Posterior vena cava (tissue), 2 donors: ENCODE measurements around the gene UBXN11. TPM values are rescaled to one million over a fixed set of nuclear protein-coding genes. Genes with fewer than 3 reads are reported as not detected.
"Not testable (repeated sequence)": the region's sequence is repeated elsewhere in the genome, so short reads cannot be mapped to it uniquely, and the experiment has no call there.

Experiments used
- DNase-seq: peaks from one replicate; pipeline ENCODE4 v3.0.0-alpha.2; 2020; ENCODE audit warnings: low spot score
- intact Hi-C, 2 donors: fragments of 100-400 bp; cut with DNase I; formaldehyde crosslinking; loops; one replicate each; pipeline versions ENCODE4 v1.14.1 to v1.14.2; 2022 to 2023
- total RNA-seq, 2 donors: library from RNA; stranded (reverse); fragmentation: NEBNext Ultra II Directional; extraction: Animal tissue kit (Norgen Biotek cat#: 25700); gene quantifications; one replicate each; pipeline ENCODE4 v1.2.1, GENCODE V29; 2021
- donor health status: DM: yes; HTN: yes; CAD: no.
- donor health status: DM: yes; HTN: yes; CAD: no.

Gene UBXN11
- total RNA-seq, 2 donors from 2014 or later: 12.2 to 17.1 TPM

- intact Hi-C loops: no loop called here
- DNase-seq: no peak
These were observed 9.7 kb upstream of the UBXN11 start for GRCh38 chr1:26315874-26316850.

- intact Hi-C loops: no loop called here
- no peak for DNase-seq
These were observed 8.1 kb upstream of the UBXN11 start for GRCh38 chr1:26314501-26314900.

DNA sequence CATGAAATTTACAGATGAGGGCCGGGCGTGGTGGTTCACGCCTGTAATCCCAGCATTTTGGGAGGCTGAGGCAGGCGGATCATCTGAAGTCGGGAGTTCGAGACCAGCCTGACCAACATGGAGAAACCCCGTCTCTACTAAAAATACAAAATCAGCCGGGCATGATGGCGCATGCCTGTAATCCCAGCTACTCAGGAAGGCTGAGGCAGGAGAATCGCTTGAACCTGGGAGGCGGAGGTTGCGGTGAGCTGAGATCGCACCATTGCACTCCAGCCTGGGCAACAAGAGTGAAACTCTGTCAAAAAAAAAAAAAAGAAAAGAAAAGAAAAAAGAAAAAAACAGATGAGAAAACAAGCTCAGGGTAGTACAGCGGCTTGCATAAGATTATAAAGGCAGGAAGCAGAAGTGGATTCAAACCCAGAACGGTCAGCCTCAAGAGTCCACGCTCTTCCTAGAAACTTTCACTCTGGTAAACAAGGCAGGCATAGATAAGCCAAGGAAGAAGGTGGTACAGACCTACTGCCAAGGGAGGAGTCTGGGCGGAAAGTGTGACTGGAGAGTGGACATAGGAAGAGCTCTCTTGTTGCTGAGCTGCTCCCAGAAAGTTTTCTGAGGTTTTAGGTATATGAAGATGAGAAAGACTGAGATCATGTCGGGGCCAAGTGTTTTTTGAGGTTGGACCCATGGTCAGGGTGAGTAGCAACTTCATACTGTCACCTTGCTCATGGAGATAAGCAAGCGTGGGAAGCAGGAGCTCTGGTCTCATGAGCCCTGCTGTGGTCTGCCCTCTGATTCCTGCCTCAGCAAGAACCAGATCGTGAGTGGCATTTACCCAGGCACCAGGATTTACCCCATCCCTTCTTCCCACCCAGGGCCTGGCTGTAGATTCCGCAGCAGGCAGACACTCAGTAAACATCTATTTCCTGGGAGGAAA, 1.8 kb upstream of the UBXN11 start:
- intact Hi-C loops: not testable (repeated sequence)

DNA sequence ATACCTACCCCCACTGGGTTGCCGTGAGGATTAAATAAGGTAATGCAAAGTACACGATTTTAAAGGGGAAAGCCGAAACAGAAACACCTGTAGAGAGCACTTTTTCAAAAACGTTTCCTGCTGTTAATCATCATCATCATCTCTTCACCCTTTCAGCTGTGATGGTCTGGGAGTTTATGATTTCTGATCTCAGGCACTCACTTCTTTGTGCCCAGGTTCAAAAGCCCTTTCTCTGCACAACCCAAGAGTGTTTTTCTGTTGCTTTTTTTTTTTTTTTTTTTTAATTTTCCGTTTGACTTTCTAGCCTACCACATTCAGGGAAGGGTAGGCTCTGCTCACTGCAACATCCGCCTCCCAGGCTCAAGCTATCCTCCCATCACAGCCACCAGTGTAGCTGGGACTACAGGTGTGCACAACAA, 936 bp upstream of the UBXN11 start:
- intact Hi-C loops: no loop called here
- DNase-seq: no peak

More for the DNA sequence above, 1.8 kb upstream of the UBXN11 start:
- not testable (repeated sequence) for DNase-seq

GRCh38 chr1:26305667-26306289, 658 bp downstream of the UBXN11 start:
- no peak for DNase-seq
- intact Hi-C loops: no loop called here

GRCh38 chr1:26302733-26303405, 3.6 kb downstream of the UBXN11 start:
- intact Hi-C loops: no loop called here
- DNase-seq: no peak

DNA sequence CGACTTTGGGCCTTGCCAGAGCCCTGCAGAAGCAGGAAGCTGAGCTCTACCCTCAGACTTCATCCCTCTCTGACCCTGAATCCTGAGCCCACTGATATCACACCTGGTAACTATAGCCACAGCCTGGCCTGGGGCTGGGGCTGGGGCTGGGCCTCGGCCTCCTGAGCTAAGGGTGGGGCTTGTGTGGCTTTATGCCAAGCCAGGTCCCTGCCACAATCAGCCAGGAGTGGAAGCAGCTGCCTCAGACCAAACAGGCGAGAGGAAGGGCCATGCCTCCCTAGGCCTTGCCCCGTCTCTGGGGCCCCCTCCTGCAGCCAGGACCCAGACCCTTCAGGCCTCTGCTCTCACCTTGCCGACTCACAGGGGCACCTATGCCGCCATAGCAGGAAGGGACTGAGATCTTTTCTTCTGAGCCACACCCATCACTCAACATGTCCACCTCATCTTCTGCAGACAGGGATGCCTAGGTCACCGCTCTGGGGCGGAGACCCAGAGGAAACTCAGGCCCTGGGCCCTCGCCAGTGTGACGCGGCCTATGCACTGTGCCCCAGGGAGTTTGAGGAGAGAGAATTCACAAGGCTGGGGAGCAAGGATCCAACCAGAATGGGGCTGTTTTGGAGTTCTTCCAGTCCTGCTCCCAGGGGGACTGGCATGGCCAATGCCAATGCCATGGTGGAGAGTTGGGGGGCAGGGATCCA, 5.7 kb downstream of the UBXN11 start:
- DNase-seq: no peak
- intact Hi-C loops: no loop called here

- intact Hi-C loops: no loop called here
- peak; percentile 58 for DNase-seq
These were observed 8.7 kb downstream of the UBXN11 start for GRCh38 chr1:26297791-26298124.

- intact Hi-C loops: no loop called here
These were observed 9.2 kb downstream of the UBXN11 start for GRCh38 chr1:26297057-26297790.

GRCh38 chr1:26296340-26297056, 9.9 kb downstream of the UBXN11 start:
- intact Hi-C loops: no loop called here
- peak; percentile 38 for DNase-seq

More at GRCh38 chr1:26297057-26297790, 9.2 kb downstream of the UBXN11 start:
- peak; percentile 42 for DNase-seq

GRCh38 chr1:26295194-26296138, 11.0 kb downstream of the UBXN11 start:
- DNase-seq: peak; percentile 41
- intact Hi-C loops: no loop called here

DNA sequence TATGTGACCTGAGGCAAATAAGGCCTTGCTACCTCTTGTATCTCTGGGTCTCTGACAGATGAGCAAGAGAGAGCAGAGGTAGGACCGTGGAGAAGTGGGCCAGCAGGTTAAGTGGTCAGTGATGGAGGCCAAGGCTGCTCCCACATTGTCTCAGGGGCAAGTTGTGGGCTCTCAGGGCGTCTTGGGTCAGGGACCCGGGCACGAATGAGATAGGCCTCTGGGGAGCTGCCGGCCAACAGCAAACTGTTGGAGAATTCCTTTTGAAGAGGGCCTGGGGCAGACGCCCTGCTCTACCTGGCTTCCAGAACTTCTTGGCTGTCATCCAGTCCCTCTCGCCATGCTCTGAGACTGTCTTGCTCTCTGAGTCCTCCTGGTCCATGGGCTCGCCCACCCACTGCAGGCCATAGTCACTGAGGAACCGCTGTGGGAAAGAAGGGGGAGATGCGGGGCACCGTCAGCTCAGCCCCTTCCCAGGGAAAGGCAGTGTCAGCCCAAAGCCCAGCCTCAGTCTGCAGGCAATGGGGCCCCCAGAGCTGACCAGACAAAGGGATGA, 12.4 kb downstream of the UBXN11 start:
- DNase-seq: peak; percentile 61
- intact Hi-C loops: loop anchor here in 1 of 2 donors (5.0 kb wide), 1 partner anchor 587 kb away; no protein-coding TSS in a partner anchor

DNA sequence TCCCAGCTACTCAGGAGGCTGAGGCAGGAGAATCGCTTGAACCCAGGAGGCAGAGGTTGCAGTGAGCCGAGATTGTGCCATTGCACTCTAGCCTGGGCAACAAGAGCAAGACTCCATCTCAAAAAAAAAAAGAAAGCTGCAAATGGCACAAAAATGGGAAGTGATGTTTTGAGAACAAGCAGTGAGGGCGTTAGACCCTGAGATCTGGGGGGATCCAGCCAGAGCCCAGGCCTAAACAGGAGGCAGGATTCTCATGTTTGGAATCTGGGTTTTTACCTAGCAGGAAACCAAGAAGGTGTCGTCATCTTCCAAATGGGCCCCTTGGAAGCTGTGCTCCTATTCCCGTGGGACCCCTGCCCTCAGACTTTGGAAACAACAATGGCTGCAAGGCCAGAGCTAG, 13.7 kb downstream of the UBXN11 start:
- DNase-seq: peak; percentile 46
- intact Hi-C loops: loop anchor here in 1 of 2 donors (5.0 kb wide), 1 partner anchor 585 kb away; no protein-coding TSS in a partner anchor

DNA sequence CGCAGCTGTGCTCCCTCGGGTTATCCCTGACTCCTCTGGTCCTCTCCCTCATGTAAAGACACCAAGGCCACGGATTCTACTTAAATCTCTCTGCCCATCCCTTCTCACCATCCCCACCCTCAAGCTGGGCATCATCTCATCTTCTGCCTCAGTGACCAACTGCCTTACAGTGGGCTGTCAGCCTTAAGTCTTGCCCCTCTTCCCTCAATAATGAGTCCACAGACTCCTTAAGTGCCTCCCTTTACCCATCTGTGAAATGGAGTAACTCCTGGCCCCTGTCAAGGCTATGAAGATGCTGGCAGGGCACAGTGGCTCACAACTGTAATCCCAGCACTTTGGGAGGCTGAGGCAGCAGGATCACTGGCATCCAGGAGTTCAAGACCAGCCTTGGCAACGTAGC, 14.5 kb downstream of the UBXN11 start:
- DNase-seq: no peak
- intact Hi-C loops: loop anchor here in 1 of 2 donors (5.0 kb wide), 1 partner anchor 585 kb away; no protein-coding TSS in a partner anchor

DNA sequence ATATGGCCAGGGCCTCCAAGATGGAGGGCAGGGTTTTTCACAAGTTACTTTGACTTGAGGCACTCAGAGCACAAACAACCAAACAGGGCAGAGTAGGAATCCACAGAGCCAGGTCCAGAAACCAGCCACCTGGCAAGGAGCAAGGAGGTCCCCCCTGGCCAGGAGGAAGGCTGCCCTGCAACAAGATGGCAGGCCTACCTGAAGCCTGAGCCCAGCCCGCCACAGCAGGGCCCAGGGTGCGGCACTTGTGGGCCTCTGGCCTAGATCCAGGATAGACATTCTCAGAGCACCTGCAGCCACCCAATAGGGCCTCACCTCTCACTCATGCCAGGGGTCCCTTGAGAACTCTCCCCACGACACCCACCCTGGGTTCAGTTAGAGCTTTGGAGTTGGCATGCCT, 15.0 kb downstream of the UBXN11 start:
- no peak for DNase-seq
- intact Hi-C loops: loop anchor here in 1 of 2 donors (5.0 kb wide), 1 partner anchor 584 kb away; no protein-coding TSS in a partner anchor
